ENCODE data around the gene CD300LF.

Gene CD300LF

GRCh38 chr17:74729368-74729767, 16.6 kb upstream of the CD300LF start:
- DNase-seq: no peak

DNA sequence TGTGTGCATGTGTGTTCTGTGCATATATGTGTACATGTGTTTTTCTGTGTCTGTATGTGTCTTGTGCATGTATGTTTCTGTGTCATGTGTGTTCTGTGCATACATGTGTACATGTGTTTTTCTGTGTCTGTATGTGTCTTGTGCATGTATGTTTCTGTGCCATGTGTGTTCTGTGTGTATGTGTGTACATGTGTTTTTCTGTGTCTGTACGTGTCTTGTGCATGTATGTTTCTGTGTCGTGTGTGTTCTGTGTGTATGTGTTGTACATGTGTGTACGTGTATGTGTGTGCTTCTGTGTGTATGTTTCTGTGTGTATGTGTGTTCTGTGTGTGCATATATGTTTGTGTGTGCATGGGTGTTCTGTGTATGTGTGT, 16.0 kb upstream of the CD300LF start:
- no peak for DNase-seq

GRCh38 chr17:74728033-74728701, 15.4 kb upstream of the CD300LF start:
- DNase-seq: no peak

GRCh38 chr17:74725111-74725510, 12.4 kb upstream of the CD300LF start:
- DNase-seq: no peak

- DNase-seq: no peak
These were observed 11.2 kb upstream of the CD300LF start for GRCh38 chr17:74723891-74724290.

DNA sequence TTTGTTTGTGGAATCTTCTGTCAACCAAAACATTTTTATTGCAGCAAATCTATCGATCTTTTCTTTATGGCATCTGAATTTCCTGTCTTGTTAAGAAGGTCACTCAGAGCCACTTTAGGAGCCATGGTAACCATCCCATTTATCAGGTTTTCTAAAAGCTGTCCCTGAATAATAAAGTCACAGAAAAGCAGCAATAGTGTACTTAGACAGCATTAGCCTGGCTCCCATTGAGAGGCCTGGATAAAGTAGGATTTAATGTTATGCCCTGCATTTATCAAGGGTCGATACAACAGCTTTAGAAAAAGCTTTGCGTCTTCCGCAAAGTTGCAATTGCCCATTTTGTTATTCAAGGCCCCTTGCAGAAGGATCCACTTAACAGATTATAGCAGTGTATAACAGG, 10.1 kb upstream of the CD300LF start:
- no peak for DNase-seq

DNA sequence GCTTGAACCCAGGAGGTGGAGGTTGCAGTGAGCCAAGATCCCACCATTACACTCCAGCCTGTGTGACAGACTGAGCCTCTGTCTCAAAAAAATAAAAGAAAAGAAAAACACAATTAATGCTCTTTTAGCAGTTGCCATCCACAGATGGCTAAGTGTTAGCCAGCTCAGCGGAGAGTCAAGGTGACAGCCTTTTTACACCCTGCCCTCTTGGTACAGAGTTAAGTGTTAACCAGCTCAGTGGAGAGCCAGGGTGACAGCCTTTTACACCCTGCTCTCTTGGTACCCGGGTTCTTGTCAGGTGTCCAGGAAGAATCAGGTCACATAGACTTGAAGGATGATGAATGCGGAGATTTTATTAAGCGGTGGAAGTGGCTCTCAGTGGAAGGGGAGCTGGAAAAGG, 7.8 kb upstream of the CD300LF start:
- DNase-seq: no peak

DNA sequence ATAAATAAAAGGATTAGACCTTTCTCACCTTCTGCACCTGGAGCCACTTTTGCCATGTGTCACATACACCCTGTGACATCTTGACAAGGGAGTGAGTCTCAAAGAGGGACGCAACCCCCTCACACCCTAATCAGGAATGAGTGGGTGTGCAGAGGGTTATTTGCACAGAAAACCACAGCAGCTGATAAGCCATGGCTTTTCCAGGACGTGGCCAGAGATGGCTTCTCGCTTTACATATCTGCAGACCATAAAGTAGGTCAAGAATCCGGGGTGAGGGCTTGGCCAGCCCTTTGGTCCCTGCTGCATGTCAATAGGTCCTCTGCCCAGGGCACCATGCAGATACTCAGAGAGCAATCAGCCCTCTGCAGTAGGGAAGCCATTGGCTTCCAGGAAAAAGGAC, 2.4 kb upstream of the CD300LF start:
- no peak for DNase-seq

DNA sequence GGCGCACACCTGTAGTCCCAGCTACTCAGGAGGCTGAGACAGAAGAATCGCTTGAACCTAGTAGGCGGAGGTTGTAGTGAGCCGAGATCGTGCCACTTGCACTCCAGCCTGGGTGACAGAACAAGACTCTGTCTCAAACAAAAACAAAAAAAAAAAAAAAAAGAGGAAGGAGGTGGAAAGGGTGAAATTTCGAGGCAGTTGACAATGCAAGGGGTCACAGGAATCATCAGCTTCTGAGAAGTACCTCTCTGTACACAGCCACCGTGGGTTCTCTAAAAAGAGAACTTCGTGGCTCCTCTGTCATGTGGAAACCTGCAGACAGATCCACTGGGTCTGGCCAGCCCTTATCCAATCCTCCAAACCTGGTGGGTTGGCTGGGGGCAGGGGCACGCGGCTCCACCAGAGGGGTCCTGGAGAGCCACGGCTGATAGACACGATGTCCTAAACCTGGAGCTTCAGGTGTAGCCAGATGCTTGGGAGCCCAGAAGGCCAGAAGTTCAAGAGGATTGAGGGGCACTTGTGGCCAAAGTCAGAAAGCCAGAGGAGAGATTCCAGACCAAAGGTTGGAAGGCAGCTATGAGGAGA, 540 bp upstream of the CD300LF start:
- DNase-seq: no peak

GRCh38 chr17:74712301-74712700, 422 bp downstream of the CD300LF start:
- no peak for DNase-seq

DNA sequence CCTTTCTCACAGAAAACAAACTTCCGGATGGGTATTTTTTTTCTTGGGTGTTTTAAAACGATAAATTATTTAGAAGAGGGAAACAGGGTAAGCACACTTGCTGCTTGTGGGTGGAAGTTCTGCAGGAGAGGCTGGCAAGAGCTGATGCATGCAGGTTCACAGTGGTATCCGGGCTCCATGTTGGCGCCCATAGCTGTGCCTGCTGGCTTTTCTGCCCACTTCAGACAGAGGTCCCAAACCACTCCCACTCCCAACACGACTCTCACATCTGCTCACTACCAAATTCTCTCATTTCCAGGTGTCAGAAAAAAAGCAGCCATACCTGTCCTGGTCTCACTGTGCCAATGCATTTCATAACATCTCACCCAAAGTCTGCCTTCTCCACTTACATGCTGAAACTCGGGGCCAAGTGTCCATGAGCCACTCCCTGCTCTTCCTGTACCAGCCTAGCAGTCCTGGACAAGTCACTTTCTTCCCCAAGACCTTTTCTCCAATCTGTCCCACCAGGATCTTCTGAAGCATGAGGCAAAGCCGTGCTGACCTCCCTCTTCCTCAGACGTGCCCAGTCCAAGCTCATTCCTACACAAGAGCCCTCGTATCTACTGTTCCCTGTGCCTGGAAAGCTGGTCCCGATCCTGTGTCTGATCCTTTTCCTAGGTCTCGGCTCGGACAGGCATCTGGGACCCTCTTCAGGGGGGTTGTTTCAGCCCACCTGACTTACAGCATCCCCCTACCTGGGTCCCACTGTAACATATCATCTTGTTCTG, 1.5 kb downstream of the CD300LF start:
- DNase-seq: no peak

GRCh38 chr17:74704544-74704943, 8.2 kb downstream of the CD300LF start:
- DNase-seq: no peak

- DNase-seq: no peak
These were observed 9.4 kb downstream of the CD300LF start for GRCh38 chr17:74703311-74703710.

DNA sequence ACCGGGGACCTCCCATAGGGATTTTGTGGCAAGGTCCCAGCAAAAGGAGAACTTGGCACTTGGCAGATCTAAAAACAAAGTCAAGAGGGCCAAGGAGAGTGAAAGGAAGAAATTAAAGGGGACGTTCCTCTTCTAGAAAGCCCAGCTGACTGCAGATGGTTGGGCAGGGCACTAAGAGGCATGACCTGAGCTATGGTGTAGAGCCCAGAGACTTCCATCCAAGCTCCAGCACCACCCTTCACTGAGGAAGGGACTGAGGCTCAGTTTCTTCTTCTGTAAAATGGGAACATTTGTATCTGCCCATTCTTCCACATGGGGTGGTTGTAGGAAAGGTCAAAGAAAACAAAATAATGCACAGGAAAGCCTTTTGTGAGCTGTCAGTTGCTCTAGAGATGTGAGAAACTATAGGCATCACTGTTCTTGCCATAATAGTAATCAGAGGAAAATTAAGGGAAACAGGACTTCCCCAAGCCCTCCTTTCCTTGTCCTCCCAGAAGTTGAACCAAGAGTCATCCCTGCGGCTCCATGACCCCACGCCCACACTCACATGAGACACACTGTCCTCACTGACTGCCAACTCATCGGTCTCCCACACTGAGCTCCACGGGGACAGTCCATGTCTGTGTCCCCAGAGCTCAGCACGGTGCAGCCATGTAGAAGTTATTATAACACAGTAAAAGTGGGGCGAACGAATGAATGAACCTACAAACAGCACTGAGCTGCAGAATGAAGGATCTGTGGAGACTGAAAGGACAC, 10.4 kb downstream of the CD300LF start:
- no peak for DNase-seq

GRCh38 chr17:74699236-74699635, 13.5 kb downstream of the CD300LF start:
- no peak for DNase-seq

DNA sequence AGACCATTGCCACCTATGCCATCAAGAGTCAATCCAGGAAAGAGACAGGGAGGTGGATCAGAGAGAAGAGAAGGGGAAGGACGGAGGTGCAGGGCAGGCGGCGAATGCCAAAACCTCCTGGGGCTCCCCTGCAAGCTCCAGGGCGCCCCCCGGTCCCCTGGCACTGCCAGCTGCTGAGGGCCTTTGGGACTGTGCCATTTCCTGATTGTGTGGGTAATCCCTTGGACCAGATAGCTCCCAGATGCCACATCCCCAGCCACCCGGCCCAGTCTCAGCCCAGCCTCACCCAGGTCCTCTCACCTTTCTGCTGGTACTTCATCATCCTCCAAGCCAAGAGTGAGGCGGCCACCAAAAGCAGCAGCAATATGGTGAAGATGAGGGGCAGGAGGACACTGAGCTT, 14.7 kb downstream of the CD300LF start:
- no peak for DNase-seq

- no peak for DNase-seq
These were observed 15.2 kb downstream of the CD300LF start for GRCh38 chr17:74697515-74697914.

GRCh38 chr17:74695629-74696028, 17.1 kb downstream of the CD300LF start:
- DNase-seq: no peak

- DNase-seq: no peak
These were observed 18.6 kb downstream of the CD300LF start for GRCh38 chr17:74694081-74694480.

GRCh38 chr17:74691151-74691550, 21.6 kb downstream of the CD300LF start:
- DNase-seq: no peak

DNA sequence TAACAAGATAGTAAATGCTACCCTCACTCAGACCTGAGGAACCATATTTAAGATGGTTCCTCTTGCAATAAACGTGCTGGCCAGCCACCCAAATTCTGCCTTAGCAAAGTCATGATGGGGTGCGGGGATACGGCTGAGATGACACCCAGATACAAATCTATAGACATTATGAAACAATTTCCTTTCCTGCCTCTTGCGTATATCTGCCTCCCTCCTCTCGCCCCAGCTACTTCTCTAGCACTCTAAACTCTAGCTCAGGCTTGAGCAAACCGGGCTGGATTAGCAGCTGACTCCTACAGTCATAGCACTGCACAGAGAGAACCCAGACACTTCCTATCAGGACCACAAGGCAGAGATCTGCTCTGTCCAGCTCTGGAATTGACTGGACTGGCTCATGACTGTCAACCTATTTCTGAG, 22.3 kb downstream of the CD300LF start:
- DNase-seq: no peak

GRCh38 chr17:74687886-74688285, 24.8 kb downstream of the CD300LF start:
- DNase-seq: no peak

DNA sequence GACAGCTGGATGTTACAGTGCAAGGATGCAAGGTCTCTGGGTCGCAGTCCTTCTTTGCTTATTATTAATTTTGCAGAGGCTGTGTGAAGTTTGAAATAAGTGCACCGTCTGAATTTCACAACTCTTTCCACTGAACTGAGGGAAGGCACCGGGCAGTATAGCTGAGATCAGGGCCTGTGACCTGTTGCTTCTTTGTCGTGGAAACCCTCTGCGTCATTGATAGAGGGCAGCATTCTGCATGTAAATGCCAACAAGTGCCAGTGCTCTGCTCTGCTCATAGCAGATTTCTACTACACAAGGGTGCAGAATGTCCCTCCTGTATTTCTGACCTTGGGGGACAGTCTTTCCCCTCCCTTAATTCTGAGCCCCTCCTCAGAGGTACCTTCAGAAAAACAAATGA, 26.0 kb downstream of the CD300LF start:
- no peak for DNase-seq
